ENCODE data around the gene DHPS.
A peak's percentile ranks its signal among the peaks of the same experiment; 100 is the strongest.

Gene DHPS

DNA sequence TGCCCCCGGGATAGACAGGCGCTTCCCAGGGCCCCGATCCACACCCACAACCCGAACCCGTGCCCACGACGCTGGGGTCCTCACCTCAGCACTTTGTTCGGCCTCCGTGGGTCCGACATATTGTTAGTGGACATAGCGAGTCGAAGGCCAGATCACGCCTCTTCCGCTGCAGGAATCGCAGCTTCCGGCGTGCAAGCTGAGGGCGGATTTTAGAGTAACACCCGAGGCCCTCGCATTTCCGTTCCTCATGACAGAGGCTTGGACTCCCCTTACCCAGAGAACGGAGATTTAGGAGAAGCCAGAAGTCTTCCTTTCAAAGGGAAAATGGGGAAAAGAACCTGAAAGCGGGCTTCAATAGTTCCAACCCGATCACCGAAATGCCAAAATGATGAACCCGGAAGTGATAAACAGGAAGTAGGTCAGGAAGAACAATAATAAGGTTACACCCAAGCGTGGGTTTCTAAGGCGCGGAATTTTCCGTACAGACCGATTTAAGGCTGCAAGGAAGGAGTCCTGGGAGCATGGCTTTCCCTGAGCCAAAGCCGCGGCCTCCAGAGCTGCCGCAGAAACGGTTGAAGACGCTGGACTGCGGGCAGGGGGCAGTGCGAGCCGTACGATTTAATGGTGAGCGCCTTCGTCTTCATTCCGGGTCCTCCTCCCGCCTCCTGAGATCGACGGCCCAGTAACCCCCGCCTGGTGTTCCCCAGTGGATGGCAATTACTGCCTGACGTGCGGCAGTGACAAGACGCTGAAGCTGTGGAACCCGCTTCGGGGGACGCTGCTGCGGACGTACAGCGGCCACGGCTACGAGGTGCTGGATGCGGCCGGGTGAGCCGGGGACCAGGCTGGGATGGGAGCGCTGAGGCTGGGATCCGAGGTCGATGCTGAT lies 12.2 kb downstream of the DHPS start:
- TF ChIP-seq, protein P1, sequence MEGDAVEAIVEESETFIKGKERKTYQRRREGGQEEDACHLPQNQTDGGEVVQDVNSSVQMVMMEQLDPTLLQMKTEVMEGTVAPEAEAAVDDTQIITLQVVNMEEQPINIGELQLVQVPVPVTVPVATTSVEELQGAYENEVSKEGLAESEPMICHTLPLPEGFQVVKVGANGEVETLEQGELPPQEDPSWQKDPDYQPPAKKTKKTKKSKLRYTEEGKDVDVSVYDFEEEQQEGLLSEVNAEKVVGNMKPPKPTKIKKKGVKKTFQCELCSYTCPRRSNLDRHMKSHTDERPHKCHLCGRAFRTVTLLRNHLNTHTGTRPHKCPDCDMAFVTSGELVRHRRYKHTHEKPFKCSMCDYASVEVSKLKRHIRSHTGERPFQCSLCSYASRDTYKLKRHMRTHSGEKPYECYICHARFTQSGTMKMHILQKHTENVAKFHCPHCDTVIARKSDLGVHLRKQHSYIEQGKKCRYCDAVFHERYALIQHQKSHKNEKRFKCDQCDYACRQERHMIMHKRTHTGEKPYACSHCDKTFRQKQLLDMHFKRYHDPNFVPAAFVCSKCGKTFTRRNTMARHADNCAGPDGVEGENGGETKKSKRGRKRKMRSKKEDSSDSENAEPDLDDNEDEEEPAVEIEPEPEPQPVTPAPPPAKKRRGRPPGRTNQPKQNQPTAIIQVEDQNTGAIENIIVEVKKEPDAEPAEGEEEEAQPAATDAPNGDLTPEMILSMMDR (IDR thresholded peaks at IDR 0.05; ENCODE audit: low read depth, low read length) = no peak
- peak; percentile 65 for DNase-seq (ENCODE audit: extremely low read depth, low read depth)

DNA sequence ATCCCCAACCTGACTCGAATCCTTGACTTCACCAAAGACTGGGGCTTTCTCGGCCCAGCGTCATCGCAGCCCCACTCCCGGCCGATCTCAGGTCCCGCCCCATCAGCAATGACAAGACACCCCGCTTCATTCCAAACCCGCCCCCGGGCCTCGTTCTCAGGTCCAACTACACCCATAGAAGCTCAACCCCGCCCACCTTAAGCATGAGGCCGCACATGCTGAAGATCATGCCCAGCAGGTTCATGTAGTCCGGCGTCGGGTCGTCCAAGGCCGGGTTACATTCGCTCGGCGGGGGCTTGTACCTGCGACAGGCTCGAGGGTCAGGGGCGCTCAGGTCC lies 12.8 kb downstream of the DHPS start:
- DNase-seq (ENCODE audit: extremely low read depth, low read depth) = peak; percentile 15
- TF ChIP-seq, protein P1 (IDR thresholded peaks at IDR 0.05; ENCODE audit: low read depth, low read length) = no peak

DNA sequence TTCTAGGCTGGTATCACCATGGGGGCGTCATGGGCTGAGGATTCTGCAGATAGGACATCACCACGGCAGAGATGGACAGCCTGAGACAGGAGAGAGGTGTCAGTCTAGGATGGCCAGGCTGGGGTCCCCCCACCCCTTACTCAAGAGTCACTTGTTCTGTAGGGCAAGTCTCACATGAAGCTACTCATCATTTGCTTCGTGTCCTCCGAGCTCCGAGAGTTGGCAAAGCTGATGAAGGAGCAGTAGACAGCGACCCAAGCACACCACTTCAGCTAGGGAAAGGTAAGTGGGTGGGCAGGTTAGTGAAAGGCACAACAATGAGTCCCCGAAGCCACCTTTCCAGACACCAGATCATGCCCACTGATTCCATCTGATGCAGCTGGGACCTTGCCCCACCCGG lies 13.3 kb downstream of the DHPS start:
- TF ChIP-seq, protein P1 (IDR thresholded peaks at IDR 0.05; ENCODE audit: low read depth, low read length) = no peak
- DNase-seq (ENCODE audit: extremely low read depth, low read depth) = no peak

DNA sequence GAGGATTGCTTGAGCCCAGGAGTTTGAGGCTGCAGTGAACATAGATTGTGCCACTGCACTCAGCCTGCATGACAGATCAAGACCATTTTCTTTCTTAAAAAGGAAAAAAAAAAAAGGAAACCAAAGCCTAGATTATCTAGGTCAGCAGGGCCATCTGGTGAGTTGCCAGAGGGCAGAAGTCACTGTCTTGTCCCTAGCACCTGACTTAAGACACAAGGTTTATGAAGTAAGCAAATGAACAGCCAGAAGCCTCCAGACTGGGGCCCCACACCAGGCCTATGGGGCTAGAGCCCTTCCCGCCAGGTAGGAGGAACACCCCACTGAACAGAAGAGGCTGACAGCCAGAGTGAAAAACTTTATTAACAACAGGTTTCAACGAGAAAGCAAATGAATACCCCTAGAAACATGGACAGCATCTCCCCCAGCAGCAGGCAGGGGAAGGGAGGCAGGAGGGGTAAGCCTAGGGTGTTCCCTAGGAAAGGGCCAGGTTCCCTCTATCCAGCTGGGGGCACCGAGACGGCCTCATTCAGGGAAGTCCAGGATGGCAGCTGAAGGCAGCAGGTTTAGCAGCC lies 13.9 kb downstream of the DHPS start:
- no peak for DNase-seq (ENCODE audit: extremely low read depth, low read depth)
- TF ChIP-seq, protein P1 (IDR thresholded peaks at IDR 0.05; ENCODE audit: low read depth, low read length) = no peak

DNA sequence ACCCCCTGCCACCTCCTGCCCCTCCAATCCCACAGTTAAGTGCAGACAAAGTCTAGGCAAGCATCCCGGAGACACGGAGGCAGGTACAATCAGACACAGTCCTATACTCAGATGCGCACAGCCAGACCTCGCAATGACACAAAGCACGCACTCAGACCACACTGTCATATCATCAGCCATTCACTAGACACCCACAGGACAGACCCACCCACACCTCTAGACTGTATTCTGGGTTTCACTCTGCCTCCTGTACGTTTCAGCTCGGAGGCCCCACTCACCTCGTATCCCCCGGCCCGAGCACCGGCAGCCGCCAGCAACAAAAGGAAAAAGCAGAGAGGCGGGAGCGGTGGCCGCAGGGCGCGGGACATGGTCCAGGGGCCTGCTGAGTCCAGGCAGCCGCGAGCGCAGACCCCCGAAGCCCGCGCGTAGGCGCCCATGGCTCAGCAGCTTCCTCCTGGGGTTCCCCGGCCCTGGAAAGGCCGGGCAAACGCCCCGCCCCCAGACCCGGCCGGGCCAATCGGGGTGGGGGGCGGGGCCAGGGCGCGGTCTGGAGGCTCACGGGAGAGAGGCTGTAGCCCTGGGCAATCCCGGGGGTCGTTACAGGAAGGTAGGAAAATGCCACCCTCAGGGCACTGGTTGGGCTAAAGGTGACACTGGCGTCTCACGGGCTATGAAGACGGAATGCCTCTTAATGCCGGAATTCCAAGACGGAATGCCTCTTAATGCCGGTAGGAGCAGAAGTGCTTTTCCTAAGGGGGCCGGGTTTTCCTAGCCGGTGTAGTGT lies 15.2 kb downstream of the DHPS start, which contains the start of the genes MAN2B1 and WDR83:
Gene MAN2B1, minus strand, starts transcription at position 478 of the 784 bp plus-strand sequence. Its CDS starts 41 bp downstream, at position 437.
Gene WDR83, plus strand, starts transcription at position 543 of the 784 bp plus-strand sequence. CDS start 2,984 bp downstream, outside the sequence.
- DNase-seq (ENCODE audit: extremely low read depth, low read depth) = peak; percentile 12
- TF ChIP-seq, protein P1 (IDR thresholded peaks at IDR 0.05; ENCODE audit: low read depth, low read length) = no peak

DNA sequence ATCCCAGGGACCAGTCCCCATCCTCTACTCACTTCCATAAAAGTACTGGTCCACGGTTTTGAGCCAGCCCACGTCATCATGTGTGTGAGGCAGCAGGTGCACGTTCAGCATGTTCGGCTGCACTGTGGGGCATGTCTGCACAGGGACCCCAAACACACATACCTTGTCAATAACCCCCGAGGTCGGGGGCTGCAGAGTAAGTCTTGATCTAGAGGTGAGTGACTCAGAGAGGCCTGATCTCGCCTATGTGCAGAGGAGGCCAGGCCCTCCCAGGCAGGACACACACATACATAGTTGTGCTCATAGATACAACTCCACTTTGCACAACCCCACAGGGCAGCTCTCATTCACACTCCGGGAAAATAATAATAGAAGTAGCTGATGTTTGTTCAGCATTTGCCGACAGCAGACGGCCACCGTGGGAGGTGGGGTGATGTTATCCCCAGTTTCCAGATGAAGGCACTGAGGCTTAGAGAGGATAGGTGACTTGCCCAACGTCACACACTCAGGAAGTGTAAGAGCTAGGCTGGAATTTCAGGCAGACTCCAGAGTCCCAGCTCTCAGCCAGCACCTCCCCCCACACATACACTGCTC lies 15.9 kb downstream of the DHPS start:
- TF ChIP-seq, protein P1 (IDR thresholded peaks at IDR 0.05; ENCODE audit: low read depth, low read length) = no peak
- DNase-seq (ENCODE audit: extremely low read depth, low read depth) = no peak

All from AG09319 (cell line).